Measurements from ENCODE around the gene KIZ.

The KIZ gene

GRCh38 chr20:21258411-21258810 is 132.5 kb downstream of the KIZ start:
- Histone ChIP-seq H3K27me3 (ENCODE audit: insufficient read depth, low read depth, severe bottlenecking) (no peaks in the 10 kb centered on the region), H3K4me3 (ENCODE audit: low read depth, low read length) (no peak overlapping the region), H3K27ac (no peak overlapping the region), H3K9me3 (ENCODE audit: severe bottlenecking) (no peaks in the 10 kb centered on the region), H3K36me3 (no peaks in the 10 kb centered on the region)
- DNase-seq = no peak
- TF ChIP-seq CTCF (IDR thresholded peaks at IDR 0.05; ENCODE audit: low read depth, low read length) = no peak

DNA sequence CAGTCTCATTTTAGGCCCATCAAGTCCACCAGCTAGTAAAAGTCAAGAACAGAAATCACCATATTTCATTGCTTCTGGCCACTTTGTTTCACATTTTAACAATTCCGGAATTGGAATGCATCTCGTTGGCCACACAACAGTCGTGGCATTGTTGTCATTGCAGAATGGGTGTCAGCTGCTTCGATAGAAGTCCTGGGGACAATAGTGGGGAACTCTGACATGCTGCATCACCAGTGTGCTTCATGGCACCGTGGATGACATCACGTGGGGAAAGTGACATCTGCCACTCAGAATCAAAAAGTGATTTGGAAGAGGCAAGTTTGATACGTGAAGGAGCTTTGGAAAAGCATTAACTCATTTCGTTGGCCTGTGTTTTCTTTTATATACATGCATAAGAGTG is 133.5 kb downstream of the KIZ start:
- no peaks in the 10 kb centered on the region for H3K36me3 ChIP-seq
- DNase-seq = no peak
- H3K4me3 ChIP-seq (ENCODE audit: low read depth, low read length) = no peak overlapping the region
- no peak for TF ChIP-seq CTCF (IDR thresholded peaks at IDR 0.05; ENCODE audit: low read depth, low read length)
- H3K27ac ChIP-seq = no peak overlapping the region
- no peaks in the 10 kb centered on the region for H3K27me3 ChIP-seq (ENCODE audit: insufficient read depth, low read depth, severe bottlenecking)
- H3K9me3 ChIP-seq (ENCODE audit: severe bottlenecking) = no peaks in the 10 kb centered on the region

GRCh38 chr20:21262812-21263211 is 136.9 kb downstream of the KIZ start:
- Histone ChIP-seq H3K36me3 (no peaks in the 10 kb centered on the region), H3K4me3 (ENCODE audit: low read depth, low read length) (no peak overlapping the region), H3K27me3 (ENCODE audit: insufficient read depth, low read depth, severe bottlenecking) (no peaks in the 10 kb centered on the region), H3K27ac (no peak overlapping the region), H3K9me3 (ENCODE audit: severe bottlenecking) (no peaks in the 10 kb centered on the region)
- TF ChIP-seq CTCF (IDR thresholded peaks at IDR 0.05; ENCODE audit: low read depth, low read length) = no peak
- no peak for DNase-seq

GRCh38 chr20:21265261-21266190 is 139.6 kb downstream of the KIZ start:
- no peaks in the 10 kb centered on the region for H3K36me3 ChIP-seq
- no peaks in the 10 kb centered on the region for H3K9me3 ChIP-seq (ENCODE audit: severe bottlenecking)
- H3K27me3 ChIP-seq (ENCODE audit: insufficient read depth, low read depth, severe bottlenecking) = peaks cover 11% of the 10 kb centered on the region
- H3K27ac ChIP-seq = no peak overlapping the region
- DNase-seq = peak; percentile 27
- no peak overlapping the region for H3K4me3 ChIP-seq (ENCODE audit: low read depth, low read length)
- no peak for TF ChIP-seq CTCF (IDR thresholded peaks at IDR 0.05; ENCODE audit: low read depth, low read length)

DNA sequence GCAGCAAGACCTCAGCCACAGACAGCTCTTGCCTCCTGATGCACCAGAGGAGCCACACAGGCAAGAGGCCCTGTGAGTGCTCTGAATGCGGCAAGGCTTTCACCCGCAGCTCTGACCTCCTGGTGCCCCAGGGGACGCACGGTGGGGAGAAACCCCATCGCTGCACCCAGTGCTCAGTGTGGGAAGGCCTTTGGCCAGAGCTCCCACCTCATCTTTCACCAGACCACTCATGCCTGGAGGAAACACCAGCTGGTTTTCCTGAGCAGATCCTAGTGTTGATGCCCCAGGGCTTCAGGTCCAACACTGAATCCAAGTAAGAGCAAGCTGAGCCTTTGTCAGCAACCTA is 140.3 kb downstream of the KIZ start:
- Histone ChIP-seq H3K27me3 (ENCODE audit: insufficient read depth, low read depth, severe bottlenecking) (peaks cover 11% of the 10 kb centered on the region), H3K4me3 (ENCODE audit: low read depth, low read length) (no peak overlapping the region), H3K27ac (no peak overlapping the region), H3K9me3 (ENCODE audit: severe bottlenecking) (no peaks in the 10 kb centered on the region), H3K36me3 (no peaks in the 10 kb centered on the region)
- no peak for DNase-seq
- TF ChIP-seq CTCF (IDR thresholded peaks at IDR 0.05; ENCODE audit: low read depth, low read length) = no peak

GRCh38 chr20:21269772-21270171 is 143.9 kb downstream of the KIZ start:
- no peak for TF ChIP-seq CTCF (IDR thresholded peaks at IDR 0.05; ENCODE audit: low read depth, low read length)
- no peak for DNase-seq
- Histone ChIP-seq H3K27me3 (ENCODE audit: insufficient read depth, low read depth, severe bottlenecking) (peaks cover 22% of the 10 kb centered on the region), H3K36me3 (no peaks in the 10 kb centered on the region), H3K4me3 (ENCODE audit: low read depth, low read length) (no peak overlapping the region), H3K27ac (no peak overlapping the region), H3K9me3 (ENCODE audit: severe bottlenecking) (no peaks in the 10 kb centered on the region)
